HG03135 (cell line): Measurements from ENCODE around the gene PDE3A.
"Not testable (repeated sequence)": the region's sequence is repeated elsewhere in the genome, so short reads cannot be mapped to it uniquely, and the experiment has no call there.

Experiments used
- ATAC-seq: cut with Tn5 transposase; IDR thresholded peaks from one replicate; pipeline ENCODE4 v1.9.1; 2021; ENCODE audit warnings: mild to moderate bottlenecking, moderate library complexity; ENCODE audit not compliant: unreplicated experiment

Gene PDE3A

GRCh38 chr12:20596061-20596460 lies 227.7 kb downstream of the PDE3A start:
- ATAC-seq: no peak

- no peak for ATAC-seq
Observed at GRCh38 chr12:20599757-20600156, 231.4 kb downstream of the PDE3A start.

GRCh38 chr12:20601668-20602280 lies 233.4 kb downstream of the PDE3A start:
- no peak for ATAC-seq

- no peak for ATAC-seq
Observed at GRCh38 chr12:20602641-20603391, 234.5 kb downstream of the PDE3A start.

- no peak for ATAC-seq
Observed at GRCh38 chr12:20604408-20605067, 236.2 kb downstream of the PDE3A start.

- not testable (repeated sequence) for ATAC-seq
Observed at GRCh38 chr12:20615020-20615419, 246.7 kb downstream of the PDE3A start.

GRCh38 chr12:20616093-20616492 lies 247.8 kb downstream of the PDE3A start:
- no peak for ATAC-seq

- no peak for ATAC-seq
Observed at GRCh38 chr12:20620261-20620660, 251.9 kb downstream of the PDE3A start.

- no peak for ATAC-seq
Observed at GRCh38 chr12:20624718-20625117, 256.4 kb downstream of the PDE3A start.

GRCh38 chr12:20625531-20625930 lies 257.2 kb downstream of the PDE3A start:
- ATAC-seq: no peak

GRCh38 chr12:20627001-20627588 lies 258.8 kb downstream of the PDE3A start:
- ATAC-seq: no peak

GRCh38 chr12:20628226-20628787 lies 260.0 kb downstream of the PDE3A start:
- ATAC-seq: no peak

GRCh38 chr12:20628999-20629398 lies 260.7 kb downstream of the PDE3A start:
- no peak for ATAC-seq

- no peak for ATAC-seq
Observed at GRCh38 chr12:20629414-20630156, 261.2 kb downstream of the PDE3A start.

- no peak for ATAC-seq
Observed at GRCh38 chr12:20631711-20632110, 263.4 kb downstream of the PDE3A start.

GRCh38 chr12:20641106-20641505 lies 272.8 kb downstream of the PDE3A start:
- ATAC-seq: no peak

GRCh38 chr12:20643822-20644221 lies 275.5 kb downstream of the PDE3A start:
- ATAC-seq: no peak

GRCh38 chr12:20646239-20646827 lies 278.0 kb downstream of the PDE3A start:
- ATAC-seq: no peak

GRCh38 chr12:20653871-20654270 lies 285.5 kb downstream of the PDE3A start:
- ATAC-seq: no peak

- no peak for ATAC-seq
Observed at GRCh38 chr12:20656600-20656999, 288.3 kb downstream of the PDE3A start.
